ENCODE data around the gene ATP8B1.

Gene ATP8B1

GRCh38 chr18:57715073-57715472 lies 88.0 kb downstream of the ATP8B1 start:
- DNase-seq = no peak

- DNase-seq = no peak
Measured at GRCh38 chr18:57710226-57710625, 92.9 kb downstream of the ATP8B1 start.

- DNase-seq = no peak
Measured at GRCh38 chr18:57709335-57709734, 93.8 kb downstream of the ATP8B1 start.

GRCh38 chr18:57708288-57708687 lies 94.8 kb downstream of the ATP8B1 start:
- no peak for DNase-seq

- no peak for DNase-seq
Measured at GRCh38 chr18:57705832-57706595, 97.1 kb downstream of the ATP8B1 start.

GRCh38 chr18:57705011-57705410 lies 98.1 kb downstream of the ATP8B1 start:
- DNase-seq = no peak

- no peak for DNase-seq
Measured at GRCh38 chr18:57698571-57699276, 104.4 kb downstream of the ATP8B1 start.

- no peak for DNase-seq
Measured at GRCh38 chr18:57697426-57697825, 105.7 kb downstream of the ATP8B1 start.

- no peak for DNase-seq
Measured at GRCh38 chr18:57696271-57696670, 106.8 kb downstream of the ATP8B1 start.

GRCh38 chr18:57691363-57691762 lies 111.8 kb downstream of the ATP8B1 start:
- no peak for DNase-seq

- DNase-seq = no peak
Measured at GRCh38 chr18:57687970-57688369, 115.1 kb downstream of the ATP8B1 start.

- DNase-seq = no peak
Measured at GRCh38 chr18:57683470-57683869, 119.6 kb downstream of the ATP8B1 start.

GRCh38 chr18:57677262-57678211 lies 125.6 kb downstream of the ATP8B1 start:
- DNase-seq = no peak

GRCh38 chr18:57674891-57675290 lies 128.2 kb downstream of the ATP8B1 start:
- no peak for DNase-seq

- no peak for DNase-seq
Measured at GRCh38 chr18:57670046-57670445, 133.1 kb downstream of the ATP8B1 start.

- DNase-seq = no peak
Measured at GRCh38 chr18:57668021-57668420, 135.1 kb downstream of the ATP8B1 start.

GRCh38 chr18:57666818-57667497 lies 136.2 kb downstream of the ATP8B1 start:
- DNase-seq = peak; percentile 17

- no peak for DNase-seq
Measured at GRCh38 chr18:57664568-57665165, 138.4 kb downstream of the ATP8B1 start.

GRCh38 chr18:57660961-57661360 lies 142.2 kb downstream of the ATP8B1 start:
- DNase-seq = no peak

- DNase-seq = no peak
Measured at GRCh38 chr18:57659460-57660102, 143.5 kb downstream of the ATP8B1 start.

GRCh38 chr18:57657542-57657941 lies 145.6 kb downstream of the ATP8B1 start:
- no peak for DNase-seq

- DNase-seq = no peak
Measured at GRCh38 chr18:57655740-57656139, 147.4 kb downstream of the ATP8B1 start.
